Stimulated activated CD8-positive, alpha-beta memory T cell treated with anti-CD3 and anti-CD28 coated beads, Interleukin-7, amount 100 ng/mL, for 1 hour (primary cell): ENCODE data around the gene PGAP3.
A peak's percentile ranks its signal among the peaks of the same experiment; 100 is the strongest.

Experiments used
- DNase-seq, 2 donors: peaks; one replicate each; pipeline ENCODE4 v3.0.0-alpha.2; 2020; ENCODE audit warnings: low read depth in 2 of 2

Gene PGAP3

GRCh38 chr17:39636927-39637736 is 50.7 kb downstream of the PGAP3 start, which contains the start of gene STARD3:
STARD3 (plus strand) TSS chr17:39637144; CDS start chr17:39653532, 16,388 bp downstream.
- DNase-seq, result peak; percentile 69 to 79

DNA sequence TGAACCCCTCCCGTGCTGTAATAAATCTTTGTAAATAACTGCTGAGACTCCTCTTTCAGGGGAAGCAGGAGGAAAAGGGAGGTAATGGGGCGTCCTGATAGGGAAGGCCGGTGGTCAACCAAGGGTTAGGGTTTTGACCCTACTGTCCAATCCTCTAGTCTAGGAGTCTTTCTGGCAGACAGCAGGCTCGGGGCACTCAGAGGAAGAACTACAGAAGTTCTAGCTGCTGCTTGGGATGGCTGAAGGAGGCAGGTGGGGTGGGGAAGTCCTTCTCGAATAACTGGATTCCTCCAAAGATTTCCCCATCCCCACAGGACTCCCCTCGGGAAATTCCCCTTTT is 51.3 kb downstream of the PGAP3 start:
- no peak for DNase-seq

DNA sequence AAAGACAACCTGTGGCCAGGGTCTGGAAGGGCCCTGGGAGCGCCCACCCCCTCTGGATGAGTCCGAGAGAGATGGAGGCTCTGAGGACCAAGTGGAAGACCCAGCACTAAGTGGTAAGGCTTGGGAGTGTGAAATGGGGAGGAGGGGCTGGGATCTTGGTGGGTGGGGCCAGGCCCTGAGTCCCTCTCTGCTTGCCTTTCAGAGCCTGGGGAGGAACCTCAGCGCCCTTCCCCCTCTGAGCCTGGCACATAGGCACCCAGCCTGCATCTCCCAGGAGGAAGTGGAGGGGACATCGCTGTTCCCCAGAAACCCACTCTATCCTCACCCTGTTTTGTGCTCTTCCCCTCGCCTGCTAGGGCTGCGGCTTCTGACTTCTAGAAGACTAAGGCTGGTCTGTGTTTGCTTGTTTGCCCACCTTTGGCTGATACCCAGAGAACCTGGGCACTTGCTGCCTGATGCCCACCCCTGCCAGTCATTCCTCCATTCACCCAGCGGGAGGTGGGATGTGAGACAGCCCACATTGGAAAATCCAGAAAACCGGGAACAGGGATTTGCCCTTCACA is 52.2 kb downstream of the PGAP3 start:
- no peak for DNase-seq

DNA sequence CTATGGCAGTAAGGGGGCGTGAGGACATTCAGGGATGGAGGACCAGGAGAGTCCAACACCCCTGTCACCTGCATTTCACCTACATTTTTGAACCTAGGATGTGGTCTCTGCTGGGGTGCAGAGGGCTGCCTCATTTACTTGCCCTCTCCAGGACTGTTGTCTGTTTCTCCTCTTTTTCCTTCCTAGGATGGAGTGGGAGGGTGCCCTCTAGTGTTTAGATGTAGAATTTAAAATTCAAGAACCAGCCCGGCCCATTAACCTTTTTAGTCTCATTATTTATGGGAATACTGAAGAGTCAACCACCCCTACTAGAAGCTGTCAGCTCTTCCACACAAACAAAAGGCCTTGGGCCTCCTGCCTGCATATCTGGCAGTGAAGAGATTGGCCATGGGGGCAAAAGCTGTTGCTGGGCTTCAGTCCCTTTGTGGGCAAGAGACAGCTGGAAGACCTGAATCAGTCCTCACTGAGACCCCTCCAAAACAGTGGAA is 53.4 kb downstream of the PGAP3 start:
- DNase-seq, result no peak

GRCh38 chr17:39633570-39634183 is 54.2 kb downstream of the PGAP3 start:
- DNase-seq, result no peak

GRCh38 chr17:39632153-39632941 is 55.5 kb downstream of the PGAP3 start:
- no peak for DNase-seq

DNA sequence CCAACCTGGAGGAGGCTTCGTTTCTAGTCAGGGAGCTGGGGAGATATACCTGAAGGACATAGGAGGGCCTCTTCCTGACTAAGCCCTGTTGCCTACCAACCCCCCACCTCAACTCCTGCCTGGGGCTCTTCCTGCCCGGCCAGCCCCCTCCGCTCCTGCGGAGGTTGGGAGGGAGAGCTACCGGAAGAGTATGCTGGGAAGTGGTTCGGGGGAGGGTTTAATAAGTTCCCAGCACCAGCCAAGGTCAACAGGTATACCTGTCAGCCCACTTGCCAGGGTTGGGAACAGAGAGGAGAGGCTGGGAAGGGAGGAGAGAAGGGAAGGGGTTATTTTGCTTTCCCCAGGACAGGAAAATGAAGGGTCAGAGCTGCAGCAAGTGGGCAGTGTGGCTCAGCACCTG is 56.5 kb downstream of the PGAP3 start:
- no peak for DNase-seq

DNA sequence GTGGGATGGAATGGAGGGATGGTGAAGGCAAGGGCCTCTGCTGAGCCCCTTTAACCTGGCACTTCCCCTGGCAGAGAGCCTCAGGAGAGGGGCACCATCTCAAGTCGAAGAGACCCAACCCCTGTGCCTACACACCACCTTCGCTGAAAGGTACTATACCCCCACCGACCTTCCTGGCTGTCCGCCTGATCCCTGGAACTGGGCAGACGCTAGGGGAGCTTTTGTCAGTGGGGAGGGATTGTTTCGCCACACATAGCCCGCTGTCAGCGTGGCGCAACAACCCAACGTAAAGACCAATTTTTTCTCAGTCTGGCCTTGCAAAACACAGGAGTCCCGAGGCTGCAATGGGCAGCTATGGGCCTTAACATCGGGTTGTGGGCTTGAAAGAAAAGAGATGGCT is 58.0 kb downstream of the PGAP3 start:
- DNase-seq, result no peak

DNA sequence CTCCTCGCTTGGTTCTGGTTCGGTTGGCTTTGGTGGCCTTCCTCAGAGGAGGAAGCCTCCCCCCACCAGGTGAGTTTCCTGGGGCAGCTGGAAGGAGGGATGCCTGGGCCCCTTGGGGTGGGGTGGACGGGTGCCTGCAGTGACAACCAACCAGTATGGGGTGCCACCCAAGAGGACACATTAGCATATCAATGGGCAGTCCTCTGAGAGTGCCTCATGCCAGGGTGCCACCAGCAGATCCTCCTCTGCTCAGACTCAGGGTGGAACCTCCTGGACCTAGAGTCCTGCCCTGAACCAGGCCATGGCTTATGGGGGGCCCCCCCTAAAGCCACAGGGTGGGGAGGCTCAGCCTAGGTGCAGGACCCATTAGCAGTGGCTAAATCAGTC is 58.4 kb downstream of the PGAP3 start:
- DNase-seq, result no peak

DNA sequence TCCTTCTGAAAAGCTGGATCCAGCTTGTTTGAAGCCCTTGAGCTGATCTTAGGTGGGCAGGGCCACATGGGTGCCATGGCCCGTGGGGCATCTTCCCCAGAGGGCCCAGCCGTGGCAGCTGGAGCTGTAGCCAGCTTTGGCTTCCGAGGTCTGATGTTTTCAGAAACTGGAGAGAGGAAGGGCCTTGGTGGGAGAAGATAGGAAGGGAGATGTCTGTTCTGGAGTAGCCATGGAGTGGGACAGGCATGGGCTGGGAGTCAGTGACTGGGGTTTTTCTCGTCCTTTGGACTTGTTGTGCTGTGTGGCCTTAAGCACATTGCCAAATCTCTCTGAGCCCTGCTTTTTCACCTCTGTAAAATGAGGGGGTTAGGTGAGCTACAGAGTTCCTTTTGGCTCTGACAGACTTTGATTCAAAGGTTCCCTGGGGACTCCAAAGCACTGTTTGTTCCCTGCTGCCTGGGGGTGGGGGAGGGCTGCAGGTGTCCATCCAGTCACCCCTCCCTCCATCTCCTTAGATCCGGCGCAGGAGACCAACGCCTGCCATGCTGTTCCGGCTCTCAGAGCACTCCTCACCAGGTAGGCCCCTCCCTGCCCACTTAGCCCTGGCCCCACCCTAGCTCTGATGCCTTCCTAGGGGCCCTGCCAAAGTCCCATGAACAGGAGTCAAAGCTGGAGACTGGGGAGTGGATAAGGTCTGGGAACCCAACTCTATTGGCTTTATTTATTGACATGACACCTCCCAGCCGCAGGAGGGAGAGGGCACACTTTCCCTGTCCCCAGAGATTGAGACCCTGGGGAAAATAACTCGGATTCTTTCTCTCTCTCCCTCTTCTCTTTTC is 59.0 kb downstream of the PGAP3 start:
- DNase-seq, result no peak

DNA sequence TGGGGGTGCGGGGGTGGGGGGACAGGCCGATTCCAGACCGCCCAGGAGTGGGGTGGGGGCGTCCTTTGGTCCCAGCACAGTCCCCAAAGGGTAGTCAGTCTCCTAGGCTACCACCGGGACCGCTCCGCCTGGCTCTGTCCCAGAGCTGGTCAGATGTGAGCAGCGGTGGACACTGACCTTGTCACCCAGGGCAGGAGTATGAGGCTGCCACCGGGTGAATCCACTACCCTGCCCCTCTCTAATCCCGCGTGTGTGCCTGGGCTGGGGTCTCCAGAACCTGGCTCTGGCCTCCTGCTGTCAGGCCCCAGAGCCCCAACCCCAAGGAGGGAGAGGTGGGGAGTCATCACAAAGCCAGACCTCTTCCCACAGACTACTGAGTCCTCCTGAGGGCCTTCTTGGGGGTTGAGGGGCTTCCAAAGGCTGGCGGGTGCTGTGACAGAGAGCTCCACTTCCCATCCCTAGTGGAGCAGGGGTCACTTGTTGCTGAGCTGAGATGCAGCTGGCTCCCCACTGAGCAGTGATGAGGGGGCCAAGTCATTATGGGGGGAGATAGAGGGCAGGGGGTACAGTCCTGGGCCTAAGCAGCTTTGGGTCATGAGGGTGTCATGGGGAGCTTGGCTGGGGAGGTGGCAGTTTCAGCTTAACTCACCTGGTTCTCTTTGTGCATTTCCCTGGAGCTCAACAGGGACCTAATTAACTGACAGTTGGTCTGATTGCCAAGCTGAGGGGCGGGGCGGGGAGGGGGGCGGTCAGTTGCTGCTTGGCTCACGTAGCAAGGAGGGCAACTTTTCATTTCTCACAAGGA is 59.9 kb downstream of the PGAP3 start:
- no peak for DNase-seq

- DNase-seq, result no peak
Measured at GRCh38 chr17:39627047-39627711, 60.7 kb downstream of the PGAP3 start.

GRCh38 chr17:39626171-39627046 is 61.4 kb downstream of the PGAP3 start, which contains the start of gene PPP1R1B:
PPP1R1B (plus strand) TSS chr17:39626952; CDS start chr17:39627393, 441 bp downstream.
- DNase-seq, result no peak

GRCh38 chr17:39625198-39625785 is 62.6 kb downstream of the PGAP3 start:
- no peak for DNase-seq

DNA sequence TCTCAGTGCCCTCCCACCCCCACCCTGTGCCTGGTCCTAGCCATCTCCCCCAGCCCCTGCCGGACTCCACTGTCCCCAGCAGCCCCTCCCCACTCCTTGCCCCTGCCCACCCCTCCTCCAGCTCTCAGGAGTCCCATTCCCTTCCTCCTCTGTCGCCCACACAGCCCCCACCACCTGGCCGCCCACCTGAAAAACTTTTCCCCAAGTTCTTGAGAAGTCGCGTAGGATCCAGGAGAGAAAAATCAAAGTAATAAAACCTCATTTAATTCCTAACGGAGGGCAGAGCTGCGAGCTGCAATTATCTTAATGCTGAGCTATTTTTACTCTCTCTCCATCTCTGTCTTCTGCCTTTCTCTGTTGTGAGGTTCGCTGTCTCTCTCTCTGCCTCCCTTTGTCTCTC is 63.5 kb downstream of the PGAP3 start:
- DNase-seq, result no peak

GRCh38 chr17:39623356-39623950 is 64.4 kb downstream of the PGAP3 start:
- peak; percentile 75 to 82 for DNase-seq

GRCh38 chr17:39622380-39623006 is 65.4 kb downstream of the PGAP3 start:
- no peak for DNase-seq
